Measurements from ENCODE around the gene PRPF18. TPM values are rescaled to one million over a fixed set of nuclear protein-coding genes. Genes with fewer than 3 reads are reported as not detected.

Gene PRPF18
- total and polyA plus RNA-seq, 2 donors (not counting 1 experiment from before 2014, with no cell fraction given), result 12.2 to 28.9 TPM

- no peak overlapping the region for H3K4me3 Mint-ChIP-seq
- intact Hi-C loops (cut with micrococcal nuclease), result no loop called here
- no peaks in the 10 kb centered on the region for H3K9me3 ChIP-seq (ENCODE audit: control extremely low read depth in 1 of 3, control insufficient read depth in 2 of 3, insufficient read depth in 1 of 3, low read length in 2 of 3)
- H3K27me3 Mint-ChIP-seq, result no peaks in the 10 kb centered on the region
- H3K4me1 Mint-ChIP-seq, result no peaks in the 10 kb centered on the region
- WGBS (ENCODE audit: insufficient coverage), result 50% methylated on average over 1 of the region's 7 CpGs
- CTCF ChIA-PET, result no interaction called here
- no peak overlapping the region for H3K27ac Mint-ChIP-seq
- peaks cover 2% of the 10 kb centered on the region for H3K79me2 ChIP-seq (ENCODE audit: control insufficient read depth, insufficient read depth, low read length)
- no peak overlapping the region for H2AFZ ChIP-seq (ENCODE audit: insufficient read depth, low read depth, low read length, poor library complexity, severe bottlenecking)
- H3K36me3 ChIP-seq (replicated peaks in 1 of 2; ENCODE audit: control extremely low read depth in 1 of 2, control insufficient read depth in 1 of 2, extremely low read depth in 1 of 2, insufficient read depth in 2 of 2, low read length in 1 of 2), result peaks cover 18 to 71% of the 10 kb centered on the region in 2 experiments
- ATAC-seq (ENCODE audit: low read depth), result no peak
- no peak overlapping the region for H3K9ac ChIP-seq (ENCODE audit: low read length)
- H3K9me3 Mint-ChIP-seq (ENCODE audit: insufficient read depth), result no peaks in the 10 kb centered on the region
- POLR2A ChIA-PET, result no interaction called here
- H3K4me2 ChIP-seq (replicated peaks; ENCODE audit: low read depth, low read length, poor library complexity, severe bottlenecking), result no peak overlapping the region
- no peaks in the 10 kb centered on the region for H3K27me3 ChIP-seq (replicated peaks in 1 of 4; ENCODE audit: control extremely low read depth in 1 of 4, control insufficient read depth in 3 of 4, insufficient read depth in 4 of 4, low read length in 3 of 4)
- H4K20me1 ChIP-seq (ENCODE audit: control insufficient read depth, insufficient read depth, low read length, poor library complexity, severe bottlenecking), result no peaks in the 10 kb centered on the region
- H3K4me3 ChIP-seq (ENCODE audit: control extremely low read depth in 1 of 5, extremely low read depth in 1 of 5, insufficient read depth in 1 of 5, low read depth in 2 of 5, low read length in 4 of 5), result no peak overlapping the region
- no peak overlapping the region for H3K27ac ChIP-seq (ENCODE audit: low read length in 2 of 2)
- DNase-seq, result no peak
- H3K4me1 ChIP-seq (ENCODE audit: control insufficient read depth in 2 of 2, insufficient read depth in 2 of 2, low read length in 2 of 2), result no peaks in the 10 kb centered on the region
- TF ChIP-seq CTCF (IDR thresholded peaks at IDR 0.05) (no peak), EZH2 (IDR thresholded peaks at IDR 0.05; ENCODE audit: borderline replicate concordance, insufficient read depth, low read depth, low read length, poor library complexity, severe bottlenecking) (no peak)
These were observed 29.0 kb downstream of the PRPF18 start for GRCh38 chr10:13615650-13616300.

GRCh38 chr10:13617116-13617515 lies 30.4 kb downstream of the PRPF18 start:
- no peaks in the 10 kb centered on the region for H4K20me1 ChIP-seq (ENCODE audit: control insufficient read depth, insufficient read depth, low read length, poor library complexity, severe bottlenecking)
- no peak overlapping the region for H3K27ac ChIP-seq (ENCODE audit: low read length in 2 of 2)
- H3K27me3 Mint-ChIP-seq, result no peaks in the 10 kb centered on the region

More at GRCh38 chr10:13617116-13617515, 30.4 kb downstream of the PRPF18 start:
- peaks cover 2% of the 10 kb centered on the region for H3K79me2 ChIP-seq (ENCODE audit: control insufficient read depth, insufficient read depth, low read length)
- H3K36me3 ChIP-seq (replicated peaks in 1 of 2; ENCODE audit: control extremely low read depth in 1 of 2, control insufficient read depth in 1 of 2, extremely low read depth in 1 of 2, insufficient read depth in 2 of 2, low read length in 1 of 2), result peaks cover 18 to 64% of the 10 kb centered on the region in 2 experiments
- H3K4me3 Mint-ChIP-seq, result no peak overlapping the region
- no peak overlapping the region for H2AFZ ChIP-seq (ENCODE audit: insufficient read depth, low read depth, low read length, poor library complexity, severe bottlenecking)
- H3K4me1 ChIP-seq (ENCODE audit: control insufficient read depth in 2 of 2, insufficient read depth in 2 of 2, low read length in 2 of 2), result no peaks in the 10 kb centered on the region
- no peak overlapping the region for H3K4me2 ChIP-seq (replicated peaks; ENCODE audit: low read depth, low read length, poor library complexity, severe bottlenecking)
- H3K4me1 Mint-ChIP-seq, result no peaks in the 10 kb centered on the region
- H3K9me3 Mint-ChIP-seq (ENCODE audit: insufficient read depth), result no peaks in the 10 kb centered on the region
- ATAC-seq (ENCODE audit: low read depth), result no peak
- H3K27ac Mint-ChIP-seq, result no peak overlapping the region
- H3K27me3 ChIP-seq (replicated peaks in 1 of 4; ENCODE audit: control extremely low read depth in 1 of 4, control insufficient read depth in 3 of 4, insufficient read depth in 4 of 4, low read length in 3 of 4), result no peaks in the 10 kb centered on the region
- intact Hi-C loops (cut with micrococcal nuclease), result no loop called here
- ChIA-PET CTCF (no interaction called here), POLR2A (no interaction called here)
- no peak for DNase-seq
- no peaks in the 10 kb centered on the region for H3K9me3 ChIP-seq (ENCODE audit: control extremely low read depth in 1 of 3, control insufficient read depth in 2 of 3, insufficient read depth in 1 of 3, low read length in 2 of 3)
- TF ChIP-seq EZH2 (IDR thresholded peaks at IDR 0.05; ENCODE audit: borderline replicate concordance, insufficient read depth, low read depth, low read length, poor library complexity, severe bottlenecking) (no peak), CTCF (IDR thresholded peaks at IDR 0.05) (no peak)
- WGBS (ENCODE audit: insufficient coverage), result no CpG with 5 or more reads among the region's 4 CpGs
- H3K9ac ChIP-seq (ENCODE audit: low read length), result no peak overlapping the region
- H3K4me3 ChIP-seq (ENCODE audit: control extremely low read depth in 1 of 5, extremely low read depth in 1 of 5, insufficient read depth in 1 of 5, low read depth in 2 of 5, low read length in 4 of 5), result no peak overlapping the region
